DOHH2 (cell line): Measurements from ENCODE around the gene MVD.
A peak's percentile ranks its signal among the peaks of the same experiment; 100 is the strongest.

ENCODE experiments used
- EZH2phosphoT487 ChIP-seq: fragments of 200-600 bp; sonication (generic); IDR thresholded peaks from 2 replicates; pipeline ENCODE4 v1.6.1; 2017; ENCODE audit warnings: borderline replicate concordance, mild to moderate bottlenecking, antibody characterized with exemption, low read length, moderate library complexity, mixed read lengths
- TF ChIP-seq, protein P1 (sequence below): fragments of 200-600 bp; sonication (generic); IDR thresholded peaks from one replicate; pipeline ENCODE4 v1.5.1; 2014; ENCODE audit warnings: antibody characterized with exemption, mild to moderate bottlenecking, low read depth, low read length; ENCODE audit not compliant: poor library complexity, severe bottlenecking

DNA sequence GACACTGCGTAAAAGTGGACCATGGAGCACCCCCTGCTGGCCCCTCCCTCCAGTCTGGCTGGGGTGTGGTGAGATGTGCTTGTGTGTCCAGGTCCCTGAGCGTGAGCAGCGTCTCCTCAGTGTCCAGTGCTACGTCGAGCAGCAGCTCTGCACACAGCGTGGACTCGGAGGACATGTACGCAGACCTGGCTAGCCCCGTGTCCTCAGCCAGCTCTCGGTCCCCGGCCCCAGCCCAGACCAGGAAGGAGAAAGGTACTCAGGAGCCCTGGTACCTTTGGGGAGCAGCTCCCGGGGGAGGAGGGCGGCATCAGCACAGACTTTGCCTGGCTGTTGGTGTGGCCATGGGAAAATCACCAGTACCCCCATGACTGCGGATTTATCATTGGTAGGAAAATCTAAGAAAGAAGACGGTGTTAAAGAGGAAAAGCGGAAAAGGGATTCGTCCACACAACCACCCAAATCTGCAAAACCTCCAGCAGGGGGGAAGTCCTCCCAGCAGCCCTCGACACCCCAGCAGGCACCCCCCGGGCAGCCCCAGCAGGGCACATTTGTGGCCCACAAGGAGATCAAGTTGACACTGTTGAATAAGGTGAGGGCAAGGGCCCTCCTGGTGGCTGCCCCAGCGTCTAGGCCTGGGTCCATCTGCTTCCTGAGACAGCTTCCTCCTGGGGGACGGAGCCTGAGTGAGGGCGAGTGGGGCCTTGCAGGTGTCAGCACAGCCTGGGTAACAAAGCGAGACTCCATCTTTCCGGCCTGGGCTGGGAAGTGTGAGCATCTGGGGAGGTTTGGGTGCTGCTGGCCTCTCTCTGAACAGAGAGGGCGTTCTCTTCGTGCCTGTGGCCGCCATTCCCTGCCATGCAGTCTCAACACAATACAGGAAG is 35.1 kb downstream of the MVD start:
- TF ChIP-seq, protein P1, sequence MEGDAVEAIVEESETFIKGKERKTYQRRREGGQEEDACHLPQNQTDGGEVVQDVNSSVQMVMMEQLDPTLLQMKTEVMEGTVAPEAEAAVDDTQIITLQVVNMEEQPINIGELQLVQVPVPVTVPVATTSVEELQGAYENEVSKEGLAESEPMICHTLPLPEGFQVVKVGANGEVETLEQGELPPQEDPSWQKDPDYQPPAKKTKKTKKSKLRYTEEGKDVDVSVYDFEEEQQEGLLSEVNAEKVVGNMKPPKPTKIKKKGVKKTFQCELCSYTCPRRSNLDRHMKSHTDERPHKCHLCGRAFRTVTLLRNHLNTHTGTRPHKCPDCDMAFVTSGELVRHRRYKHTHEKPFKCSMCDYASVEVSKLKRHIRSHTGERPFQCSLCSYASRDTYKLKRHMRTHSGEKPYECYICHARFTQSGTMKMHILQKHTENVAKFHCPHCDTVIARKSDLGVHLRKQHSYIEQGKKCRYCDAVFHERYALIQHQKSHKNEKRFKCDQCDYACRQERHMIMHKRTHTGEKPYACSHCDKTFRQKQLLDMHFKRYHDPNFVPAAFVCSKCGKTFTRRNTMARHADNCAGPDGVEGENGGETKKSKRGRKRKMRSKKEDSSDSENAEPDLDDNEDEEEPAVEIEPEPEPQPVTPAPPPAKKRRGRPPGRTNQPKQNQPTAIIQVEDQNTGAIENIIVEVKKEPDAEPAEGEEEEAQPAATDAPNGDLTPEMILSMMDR = peak; percentile 9
- no peak for TF ChIP-seq EZH2phosphoT487
